HEK293T (cell line): Measurements from ENCODE around the gene ADGRD1.

Source experiments
- CTCF ChIA-PET: fragments of 350-600 bp; formaldehyde crosslinking; extraction: SDS; loops from one replicate; lab custom pipeline; 2021; ENCODE audit warnings: antibody characterized with exemption, inconsistent platforms; lab: Yijun Ruan, JAX
- POLR2A ChIA-PET: fragments of 350-600 bp; formaldehyde crosslinking; extraction: SDS; loops from one replicate; lab custom pipeline; 2020; ENCODE audit warnings: antibody characterized with exemption, inconsistent platforms; lab: Yijun Ruan, JAX
- DNase-seq: peaks from one replicate; pipeline ENCODE4 v3.0.0; 2012; ENCODE audit warnings: mixed read lengths; ENCODE audit errors: extremely low spot score
- ARNT ChIP-seq: fragments of 450-650 bp; IDR thresholded peaks from 2 replicates; pipeline ENCODE4 v1.6.1; 2017; ENCODE audit warnings: mild to moderate bottlenecking
- BHLHE40 ChIP-seq: fragments of 450-650 bp; IDR thresholded peaks from 2 replicates; pipeline ENCODE4 v1.6.1; 2016; ENCODE audit warnings: mild to moderate bottlenecking, moderate library complexity, borderline replicate concordance
- CTBP1 ChIP-seq: fragments of 450-650 bp; IDR thresholded peaks from 2 replicates; pipeline ENCODE4 v1.6.1; 2016; ENCODE audit warnings: borderline replicate concordance
- ELF4 ChIP-seq: fragments of 450-650 bp; IDR thresholded peaks from 2 replicates; pipeline ENCODE4 v1.6.1; 2017; ENCODE audit warnings: antibody characterized with exemption
- FOXA1 ChIP-seq: fragments of 450-650 bp; IDR thresholded peaks from 2 replicates; pipeline ENCODE4 v1.6.1; 2016; ENCODE audit warnings: mild to moderate bottlenecking
- FOXK2 ChIP-seq: fragments of 450-650 bp; IDR thresholded peaks from 2 replicates; pipeline ENCODE4 v1.6.1; 2016; ENCODE audit warnings: mild to moderate bottlenecking
- FOXM1 ChIP-seq: fragments of 450-650 bp; IDR thresholded peaks from 2 replicates; pipeline ENCODE4 v1.6.1; 2017; ENCODE audit warnings: mild to moderate bottlenecking, borderline replicate concordance
- HDGF ChIP-seq: fragments of 450-650 bp; IDR thresholded peaks from 2 replicates; pipeline ENCODE4 v1.6.1; 2017; ENCODE audit warnings: antibody characterized with exemption, borderline replicate concordance
- L3MBTL2 ChIP-seq: fragments of 450-650 bp; conservative IDR thresholded peaks from 2 replicates; pipeline ENCODE4 v1.6.1; 2016; ENCODE audit warnings: mild to moderate bottlenecking
- LEF1 ChIP-seq: fragments of 450-650 bp; IDR thresholded peaks from 2 replicates; pipeline ENCODE4 v1.6.1; 2017; ENCODE audit warnings: mild to moderate bottlenecking, borderline replicate concordance
- NFRKB ChIP-seq: fragments of 450-650 bp; IDR thresholded peaks from 2 replicates; pipeline ENCODE4 v1.6.1; 2016; ENCODE audit warnings: mild to moderate bottlenecking, moderate library complexity
- SP1 ChIP-seq: fragments of 450-650 bp; IDR thresholded peaks from 2 replicates; pipeline ENCODE4 v1.6.1; 2017
- SUZ12 ChIP-seq: fragments of 450-650 bp; IDR thresholded peaks from 2 replicates; pipeline ENCODE4 v1.6.1; 2016; ENCODE audit warnings: mild to moderate bottlenecking
- TARDBP ChIP-seq: fragments of 450-650 bp; IDR thresholded peaks from 2 replicates; pipeline ENCODE4 v1.6.1; 2016
- ZNF384 ChIP-seq: fragments of 450-650 bp; IDR thresholded peaks from 2 replicates; pipeline ENCODE4 v1.6.1; 2016
- TF ChIP-seq, protein P1 (sequence below): fragments of 450-650 bp; IDR thresholded peaks from 2 replicates; pipeline ENCODE4 v1.6.1; 2016

The ADGRD1 gene

DNA sequence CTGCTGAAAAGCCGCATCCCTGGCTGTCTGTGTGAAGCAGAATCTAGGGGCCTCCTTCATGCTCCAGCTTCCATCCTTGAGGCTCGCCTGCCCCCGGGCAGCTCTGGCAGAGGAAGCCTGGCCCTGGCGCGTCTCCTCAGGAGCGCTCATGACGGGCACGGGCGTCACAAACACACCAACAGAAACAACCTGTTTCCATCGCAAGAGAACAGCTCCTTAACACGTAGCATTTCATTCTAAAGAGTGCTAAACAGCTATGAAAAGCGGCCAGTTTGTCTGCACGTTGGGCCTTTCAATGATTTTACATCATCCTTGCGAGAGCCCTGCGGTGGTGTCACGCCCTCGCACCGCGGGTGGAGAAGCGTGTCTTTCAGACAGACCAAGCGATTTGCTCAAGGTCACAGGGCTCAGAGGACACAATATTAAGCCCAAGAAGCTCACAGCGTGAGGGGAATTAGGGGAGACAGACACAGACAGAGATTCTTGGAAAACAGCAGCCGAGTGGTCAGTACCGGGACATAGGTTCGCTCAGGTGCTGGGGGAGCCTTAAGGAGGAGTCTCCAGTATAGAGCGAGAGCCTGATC lies 4.9 kb downstream of the ADGRD1 start:
- ChIA-PET CTCF (no interaction called here), POLR2A (no interaction called here)
- no peak for TF ChIP-seq ARNT
- no peak for TF ChIP-seq SUZ12
- no peak for TF ChIP-seq FOXK2
- TF ChIP-seq BHLHE40: no peak
- no peak for TF ChIP-seq HDGF
- TF ChIP-seq CTBP1: no peak
- no peak for TF ChIP-seq ZNF384
- TF ChIP-seq L3MBTL2: no peak
- TF ChIP-seq NFRKB: no peak
- DNase-seq: no peak

DNA sequence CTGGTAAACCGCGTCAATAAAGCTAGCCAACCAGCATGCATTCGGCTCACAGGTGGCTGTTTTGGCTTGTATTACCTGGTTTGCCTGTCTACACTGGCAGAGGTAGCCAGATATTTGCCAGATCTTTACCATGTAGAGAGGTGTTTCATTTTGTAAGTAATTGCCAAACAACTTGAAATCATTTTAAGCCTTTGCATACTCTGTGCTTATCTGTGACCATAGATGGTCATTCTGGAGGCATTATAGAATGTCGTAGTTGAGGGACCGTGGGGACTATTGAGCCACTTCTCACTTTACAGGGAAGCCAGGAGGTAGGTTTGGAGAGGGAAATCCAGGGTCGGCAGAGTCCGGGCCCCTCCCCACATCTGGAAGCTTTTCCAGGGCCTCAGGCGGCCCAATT lies 5.9 kb downstream of the ADGRD1 start:
- no peak for DNase-seq
- ChIA-PET POLR2A (no interaction called here), CTCF (no interaction called here)
- TF ChIP-seq LEF1: no peak
- no peak for TF ChIP-seq SUZ12
- TF ChIP-seq HDGF: no peak
- no peak for TF ChIP-seq CTBP1
- no peak for TF ChIP-seq ELF4
- no peak for TF ChIP-seq SP1
- TF ChIP-seq L3MBTL2: no peak
- no peak for TF ChIP-seq NFRKB
- TF ChIP-seq, protein P1, sequence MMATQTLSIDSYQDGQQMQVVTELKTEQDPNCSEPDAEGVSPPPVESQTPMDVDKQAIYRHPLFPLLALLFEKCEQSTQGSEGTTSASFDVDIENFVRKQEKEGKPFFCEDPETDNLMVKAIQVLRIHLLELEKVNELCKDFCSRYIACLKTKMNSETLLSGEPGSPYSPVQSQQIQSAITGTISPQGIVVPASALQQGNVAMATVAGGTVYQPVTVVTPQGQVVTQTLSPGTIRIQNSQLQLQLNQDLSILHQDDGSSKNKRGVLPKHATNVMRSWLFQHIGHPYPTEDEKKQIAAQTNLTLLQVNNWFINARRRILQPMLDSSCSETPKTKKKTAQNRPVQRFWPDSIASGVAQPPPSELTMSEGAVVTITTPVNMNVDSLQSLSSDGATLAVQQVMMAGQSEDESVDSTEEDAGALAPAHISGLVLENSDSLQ: no peak
- no peak for TF ChIP-seq ARNT
- TF ChIP-seq ZNF384: no peak
- TF ChIP-seq FOXA1: no peak
- TF ChIP-seq FOXK2: no peak
- no peak for TF ChIP-seq TARDBP
- TF ChIP-seq BHLHE40: no peak
- no peak for TF ChIP-seq FOXM1

DNA sequence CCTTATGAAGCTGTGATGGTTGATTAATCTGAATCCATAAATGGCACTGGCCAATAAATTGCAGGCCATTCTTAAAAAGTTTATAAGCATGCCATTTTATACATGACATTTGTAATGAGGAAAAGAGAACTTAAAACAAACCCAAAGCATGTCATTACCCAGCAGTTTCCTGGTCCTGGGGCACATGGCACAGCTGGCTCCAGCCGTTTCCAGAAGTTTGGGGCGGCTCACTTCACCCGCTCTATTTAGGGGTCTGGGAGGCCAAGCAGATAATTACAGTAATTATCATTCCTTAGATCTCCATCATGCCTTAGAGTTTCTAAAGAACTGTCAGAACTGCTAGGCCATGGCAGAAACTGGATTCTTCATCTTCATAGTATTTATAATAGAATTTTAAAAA lies 6.4 kb downstream of the ADGRD1 start:
- POLR2A ChIA-PET: no interaction called here
- CTCF ChIA-PET: no interaction called here
- no peak for TF ChIP-seq ELF4
- TF ChIP-seq, protein P1: no peak
- no peak for TF ChIP-seq L3MBTL2
- no peak for TF ChIP-seq NFRKB
- TF ChIP-seq ZNF384: no peak
- no peak for TF ChIP-seq HDGF
- TF ChIP-seq SUZ12: no peak
- TF ChIP-seq CTBP1: no peak
- no peak for TF ChIP-seq FOXA1
- no peak for TF ChIP-seq FOXM1
- no peak for TF ChIP-seq LEF1
- no peak for TF ChIP-seq FOXK2
- TF ChIP-seq TARDBP: no peak
- TF ChIP-seq ARNT: no peak
- TF ChIP-seq BHLHE40: no peak
- no peak for TF ChIP-seq SP1
- no peak for DNase-seq

DNA sequence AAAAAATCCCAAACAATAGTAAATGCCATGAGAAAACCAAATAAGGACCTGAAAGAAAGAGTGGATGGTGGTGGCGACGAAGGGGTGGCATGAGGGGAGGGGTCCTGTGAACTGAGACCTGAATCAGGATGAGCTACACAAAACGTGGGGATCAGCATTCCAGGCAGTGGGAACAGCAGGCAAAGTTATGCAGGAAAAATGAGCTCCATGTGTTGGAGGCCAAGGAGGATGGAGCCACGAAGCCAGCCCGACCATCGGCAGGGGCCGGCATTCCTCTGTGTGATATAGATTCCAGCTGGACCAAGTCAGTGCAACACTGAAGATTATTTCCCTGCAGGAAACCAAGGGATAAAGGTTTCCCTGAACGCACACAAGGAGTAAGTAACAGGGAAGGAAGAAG lies 7.1 kb downstream of the ADGRD1 start:
- no peak for TF ChIP-seq ARNT
- TF ChIP-seq HDGF: no peak
- TF ChIP-seq TARDBP: no peak
- no peak for TF ChIP-seq SP1
- TF ChIP-seq ELF4: no peak
- TF ChIP-seq L3MBTL2: no peak
- no peak for TF ChIP-seq ZNF384
- POLR2A ChIA-PET: no interaction called here
- CTCF ChIA-PET: no interaction called here

DNA sequence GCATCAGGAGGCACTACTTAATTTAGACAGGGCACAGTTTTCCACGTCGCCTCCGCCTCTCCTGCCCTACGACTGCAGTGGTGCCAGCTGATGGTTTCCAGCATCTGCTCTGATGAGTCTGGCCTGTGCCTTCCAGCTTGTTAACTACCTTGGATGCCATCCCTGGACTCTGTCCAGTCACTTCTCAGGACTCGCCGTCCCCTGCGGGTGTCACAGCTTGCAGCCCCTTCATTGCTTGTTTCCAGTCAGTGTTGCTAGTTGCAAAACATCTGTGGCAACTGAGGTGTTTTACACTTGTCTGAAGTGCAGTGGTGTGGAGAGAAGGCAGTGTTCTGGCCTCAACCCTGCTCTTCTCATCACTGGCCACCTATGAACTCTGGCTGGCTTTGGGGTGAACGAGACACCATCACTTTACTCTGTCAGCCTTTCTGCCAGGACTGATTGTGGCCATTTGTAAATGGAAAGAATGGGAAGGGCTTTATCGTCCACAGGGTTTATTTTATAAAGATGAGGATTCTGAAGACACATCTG lies 8.3 kb downstream of the ADGRD1 start:
- ChIA-PET POLR2A (no interaction called here), CTCF (interaction anchor here (0.6 kb wide), 1 partner anchor 10 kb away, joined by 3 read pairs; no protein-coding TSS in a partner anchor)
- DNase-seq: no peak
- TF ChIP-seq FOXK2 (no peak), TARDBP (no peak), LEF1 (no peak), ELF4 (no peak), FOXA1 (no peak), ARNT (no peak), ZNF384 (no peak), SUZ12 (no peak), HDGF (no peak), L3MBTL2 (no peak), NFRKB (no peak), CTBP1 (no peak), FOXM1 (no peak), BHLHE40 (no peak), SP1 (no peak)
- TF ChIP-seq, protein P1: no peak

More for the DNA sequence above, 7.1 kb downstream of the ADGRD1 start:
- DNase-seq: no peak

DNA sequence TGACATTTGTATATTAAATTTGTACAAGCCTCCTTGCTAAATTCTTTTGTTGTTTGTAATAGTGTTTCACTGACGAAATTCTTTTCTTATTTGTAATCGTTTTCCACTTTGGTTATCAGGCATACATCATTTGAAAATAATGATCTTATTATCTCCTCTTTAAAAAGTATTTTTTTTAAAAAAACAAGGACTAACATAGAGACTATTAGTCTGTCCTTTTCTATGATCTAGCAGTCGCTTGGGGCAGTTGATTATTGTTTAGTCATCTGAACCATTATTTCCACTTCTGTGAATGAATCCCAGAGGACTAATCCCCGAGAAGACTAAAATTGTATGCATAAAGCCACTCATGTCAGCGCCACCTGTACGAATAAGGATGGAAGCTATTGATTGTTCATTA lies 11.5 kb downstream of the ADGRD1 start:
- CTCF ChIA-PET: no interaction called here

More for the DNA sequence above, 11.5 kb downstream of the ADGRD1 start:
- no peak for TF ChIP-seq FOXK2
- no peak for TF ChIP-seq LEF1
- TF ChIP-seq SP1: no peak
- no peak for TF ChIP-seq FOXM1
- no peak for TF ChIP-seq NFRKB
- TF ChIP-seq TARDBP: no peak
- DNase-seq: no peak
- POLR2A ChIA-PET: no interaction called here
